Central memory CD8-positive, alpha-beta T cell (primary cell): ENCODE data around the gene CEACAM6.
A peak's percentile ranks its signal among the peaks of the same experiment; 100 is the strongest.
"Not testable (repeated sequence)": the region's sequence is repeated elsewhere in the genome, so short reads cannot be mapped to it uniquely, and the experiment has no call there.

Source experiments
- ATAC-seq: fragments of 150-1000 bp; cut with Tn5 transposase; replicated peaks from 2 replicates; pipeline ENCODE4 v1.10.0; 2022; ENCODE audit warnings: mild to moderate bottlenecking, moderate FRiP score, moderate number of reproducible peaks; ENCODE audit not compliant: poor library complexity, severe bottlenecking; ENCODE audit errors: extremely low read depth
- DNase-seq, 2 donors: peaks; one replicate each; pipeline ENCODE4 v3.0.0; 2021; ENCODE audit warnings: low spot score in 2 of 2
- H3K27ac Mint-ChIP-seq: one replicate; pipeline ENCODE4 v1.8.0; 2022; ENCODE audit warnings: low read depth, mild to moderate bottlenecking, moderate library complexity, mixed read lengths
- H3K27me3 Mint-ChIP-seq: one replicate; pipeline ENCODE4 v1.8.0; 2022; ENCODE audit warnings: mixed read lengths
- H3K36me3 Mint-ChIP-seq: one replicate; pipeline ENCODE4 v1.8.0; 2022; ENCODE audit warnings: mild to moderate bottlenecking, moderate library complexity, mixed read lengths; ENCODE audit not compliant: insufficient read depth
- H3K4me1 Mint-ChIP-seq: one replicate; pipeline ENCODE4 v1.8.0; 2022; ENCODE audit warnings: mixed read lengths
- H3K4me3 Mint-ChIP-seq: one replicate; pipeline ENCODE4 v1.8.0; 2022; ENCODE audit warnings: mild to moderate bottlenecking, moderate library complexity, mixed read lengths
- H3K9me3 Mint-ChIP-seq: one replicate; pipeline ENCODE4 v1.8.0; 2022; ENCODE audit warnings: mixed read lengths

CEACAM6 gene

GRCh38 chr19:41788518-41788917, 33.2 kb downstream of the CEACAM6 start:
- ATAC-seq, DNase-seq, H3K27ac Mint-ChIP-seq, H3K4me3 Mint-ChIP-seq, H3K36me3 Mint-ChIP-seq, H3K9me3 Mint-ChIP-seq: not testable (repeated sequence)
- peaks cover 17% of the 10 kb centered on the region for H3K4me1 Mint-ChIP-seq
- H3K27me3 Mint-ChIP-seq, result peaks cover 66% of the 10 kb centered on the region

GRCh38 chr19:41789053-41789452, 33.7 kb downstream of the CEACAM6 start:
- H3K27me3 Mint-ChIP-seq, result peaks cover 68% of the 10 kb centered on the region
- not testable (repeated sequence) for DNase-seq, ATAC-seq, H3K27ac Mint-ChIP-seq, H3K36me3 Mint-ChIP-seq, H3K4me3 Mint-ChIP-seq, H3K9me3 Mint-ChIP-seq
- H3K4me1 Mint-ChIP-seq, result peaks cover 17% of the 10 kb centered on the region

- H3K27me3 Mint-ChIP-seq, result peaks cover 77% of the 10 kb centered on the region
- H3K4me1 Mint-ChIP-seq, result peaks cover 7% of the 10 kb centered on the region
- DNase-seq (no peak), ATAC-seq (no peak)
- H3K4me3 Mint-ChIP-seq, result no peak overlapping the region
- no peak overlapping the region for H3K27ac Mint-ChIP-seq
- no peaks in the 10 kb centered on the region for H3K9me3 Mint-ChIP-seq
- peaks cover 4% of the 10 kb centered on the region for H3K36me3 Mint-ChIP-seq
Measured at GRCh38 chr19:41792513-41793413, 37.4 kb downstream of the CEACAM6 start.

DNA sequence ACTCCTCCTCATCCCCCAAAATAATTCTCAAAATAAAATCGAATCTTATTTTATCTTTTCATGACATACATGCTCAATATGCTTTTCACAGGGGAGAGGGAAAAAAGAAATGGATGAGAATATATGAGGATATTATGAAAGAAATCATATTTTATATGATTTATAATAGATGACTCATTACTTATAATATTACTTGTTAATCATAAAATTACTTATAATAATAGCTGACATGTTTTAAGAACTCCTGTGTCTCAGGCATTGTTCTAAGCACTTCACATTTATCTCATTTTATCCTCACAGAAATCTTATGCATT, 38.0 kb downstream of the CEACAM6 start:
- H3K27me3 Mint-ChIP-seq, result peaks cover 75% of the 10 kb centered on the region

DNA sequence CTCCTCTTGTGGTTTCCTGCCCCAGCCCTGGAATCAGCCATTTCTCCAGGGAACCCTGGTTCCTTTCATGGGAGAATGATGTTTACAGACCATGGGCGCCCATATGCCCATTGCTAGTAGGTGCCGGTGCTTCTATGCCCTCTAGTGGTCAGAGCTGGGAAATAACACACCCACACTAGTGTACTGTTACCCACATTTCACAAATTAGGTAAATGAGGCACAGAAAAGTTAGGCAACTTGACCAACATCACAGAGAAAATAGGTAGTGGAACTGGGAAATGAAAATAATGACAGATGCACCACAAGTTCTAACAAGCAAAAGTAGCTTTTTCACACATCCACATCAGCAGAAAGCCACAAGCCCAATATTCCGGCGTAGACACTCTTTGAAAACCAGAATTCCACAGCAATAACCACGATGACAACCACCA, 39.7 kb downstream of the CEACAM6 start:
- Mint-ChIP-seq H3K9me3 (no peaks in the 10 kb centered on the region), H3K4me1 (peaks cover 7% of the 10 kb centered on the region), H3K36me3 (peaks cover 4% of the 10 kb centered on the region), H3K27ac (no peak overlapping the region), H3K4me3 (no peak overlapping the region), H3K27me3 (peaks cover 69% of the 10 kb centered on the region)
- peak; percentile 32 to 47 for DNase-seq
- ATAC-seq, result peak; percentile 90

More for the DNA sequence above, 38.0 kb downstream of the CEACAM6 start:
- DNase-seq, result no peak
- Mint-ChIP-seq H3K4me3 (no peak overlapping the region), H3K36me3 (peaks cover 4% of the 10 kb centered on the region), H3K27ac (no peak overlapping the region), H3K9me3 (no peaks in the 10 kb centered on the region), H3K4me1 (peaks cover 7% of the 10 kb centered on the region)
- no peak for ATAC-seq

- no peak within 1 kb of the TSS for H3K27ac Mint-ChIP-seq
- peaks cover 7% of the 10 kb centered on the region for H3K4me1 Mint-ChIP-seq
- DNase-seq (no peak), ATAC-seq (no peak)
- H3K9me3 Mint-ChIP-seq, result no peaks in the 10 kb centered on the region
- H3K27me3 Mint-ChIP-seq, result peaks cover 79% of the 10 kb centered on the region
- no peak within 1 kb of the TSS for H3K4me3 Mint-ChIP-seq
- H3K36me3 Mint-ChIP-seq, result peaks cover 5% of the 10 kb centered on the region
Measured at GRCh38 chr19:41796362-41796761, 41.0 kb downstream of the CEACAM6 start, which contains the start of gene CEACAM3. TSS of gene CEACAM3 (plus strand) at chr19:41796587. CDS start at chr19:41796678, 91 bp downstream.

- ATAC-seq, result no peak
- peaks cover 74% of the 10 kb centered on the region for H3K27me3 Mint-ChIP-seq
- H3K36me3 Mint-ChIP-seq, result peaks cover 5% of the 10 kb centered on the region
Measured at GRCh38 chr19:41796901-41797300, 41.6 kb downstream of the CEACAM6 start.

DNA sequence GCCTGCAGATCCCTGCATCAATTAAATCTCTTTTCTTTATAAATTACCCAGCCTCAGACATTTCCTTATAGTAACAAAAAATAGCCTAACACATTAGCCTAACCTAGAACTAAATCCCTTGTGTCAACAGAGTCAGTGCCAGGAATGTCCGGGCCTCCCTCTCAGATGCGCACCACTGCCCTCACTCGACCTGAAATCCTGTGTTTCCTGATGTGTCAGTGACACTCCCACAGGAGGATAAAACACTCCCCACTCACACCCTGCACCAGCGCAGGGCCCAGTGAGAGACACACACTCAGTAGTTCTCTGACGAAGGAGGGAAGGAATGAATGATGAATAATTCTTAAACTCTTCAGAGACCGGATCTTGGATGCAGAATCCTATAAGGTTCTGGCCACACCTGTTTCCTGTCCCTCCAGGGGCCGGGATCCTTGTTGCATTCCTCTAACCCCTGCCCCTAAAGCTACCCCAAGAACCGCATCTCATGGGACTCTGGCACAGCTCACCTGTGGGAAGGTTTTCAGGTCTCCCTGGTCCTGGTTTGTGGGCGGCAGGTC, 44.2 kb downstream of the CEACAM6 start:
- peaks cover 52% of the 10 kb centered on the region for H3K27me3 Mint-ChIP-seq
- no peaks in the 10 kb centered on the region for H3K9me3 Mint-ChIP-seq
- no peak overlapping the region for H3K4me3 Mint-ChIP-seq
- peaks cover 7% of the 10 kb centered on the region for H3K4me1 Mint-ChIP-seq
- no peak overlapping the region for H3K27ac Mint-ChIP-seq
- no peak for ATAC-seq
- no peak for DNase-seq
- H3K36me3 Mint-ChIP-seq, result peaks cover 4% of the 10 kb centered on the region

More at GRCh38 chr19:41796901-41797300, 41.6 kb downstream of the CEACAM6 start:
- H3K27ac Mint-ChIP-seq, result no peak overlapping the region
- H3K4me1 Mint-ChIP-seq, result peaks cover 7% of the 10 kb centered on the region
- H3K9me3 Mint-ChIP-seq, result no peaks in the 10 kb centered on the region
- H3K4me3 Mint-ChIP-seq, result no peak overlapping the region
- DNase-seq, result no peak

- no peaks in the 10 kb centered on the region for H3K9me3 Mint-ChIP-seq
Measured at GRCh38 chr19:41801031-41801430, 45.7 kb downstream of the CEACAM6 start.

DNA sequence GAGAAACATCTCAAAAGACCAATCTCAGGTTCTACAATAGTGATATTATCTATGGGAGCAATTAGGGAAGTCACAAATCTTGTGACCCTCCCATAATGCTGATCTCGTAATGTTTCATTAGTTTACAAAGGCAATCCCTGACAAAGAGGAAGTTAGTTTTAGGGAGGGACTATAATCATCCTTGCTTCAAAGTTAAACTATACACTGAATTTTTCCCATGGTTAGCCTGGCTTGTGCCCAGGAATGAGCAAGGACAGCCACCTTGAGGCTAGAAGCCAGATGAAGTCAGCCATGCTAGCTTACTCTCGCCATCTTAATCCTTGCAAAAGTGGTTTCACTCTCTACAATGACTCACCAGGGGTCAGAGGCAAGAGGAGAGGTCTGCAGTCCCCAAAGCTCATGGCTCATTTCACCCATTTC, 46.5 kb downstream of the CEACAM6 start:
- no peak for ATAC-seq
- Mint-ChIP-seq H3K9me3 (no peaks in the 10 kb centered on the region), H3K27me3 (peaks cover 31% of the 10 kb centered on the region), H3K27ac (no peak overlapping the region), H3K4me3 (no peak overlapping the region), H3K36me3 (peaks cover 4% of the 10 kb centered on the region), H3K4me1 (no peaks in the 10 kb centered on the region)
- DNase-seq, result no peak

More at GRCh38 chr19:41801031-41801430, 45.7 kb downstream of the CEACAM6 start:
- no peaks in the 10 kb centered on the region for H3K4me1 Mint-ChIP-seq
- peaks cover 39% of the 10 kb centered on the region for H3K27me3 Mint-ChIP-seq
- no peak overlapping the region for H3K4me3 Mint-ChIP-seq
- DNase-seq (no peak), ATAC-seq (no peak)
- peaks cover 4% of the 10 kb centered on the region for H3K36me3 Mint-ChIP-seq
- H3K27ac Mint-ChIP-seq, result no peak overlapping the region

- Mint-ChIP-seq H3K9me3 (no peaks in the 10 kb centered on the region), H3K36me3 (peaks cover 2% of the 10 kb centered on the region), H3K27ac (no peak overlapping the region), H3K4me3 (no peak overlapping the region), H3K27me3 (peaks cover 27% of the 10 kb centered on the region), H3K4me1 (no peaks in the 10 kb centered on the region)
- DNase-seq, result no peak
- no peak for ATAC-seq
Measured at GRCh38 chr19:41802770-41803169, 47.4 kb downstream of the CEACAM6 start.

- Mint-ChIP-seq H3K27me3 (peaks cover 36% of the 10 kb centered on the region), H3K36me3 (peaks cover 2% of the 10 kb centered on the region), H3K27ac (no peak overlapping the region), H3K4me1 (no peaks in the 10 kb centered on the region), H3K9me3 (no peaks in the 10 kb centered on the region), H3K4me3 (no peak overlapping the region)
- DNase-seq, result no peak
- ATAC-seq, result no peak
Measured at GRCh38 chr19:41804336-41804735, 49.0 kb downstream of the CEACAM6 start.

GRCh38 chr19:41807176-41807575, 51.8 kb downstream of the CEACAM6 start:
- no peak for ATAC-seq
- no peak overlapping the region for H3K27ac Mint-ChIP-seq
- peaks cover 2% of the 10 kb centered on the region for H3K36me3 Mint-ChIP-seq
- peaks cover 35% of the 10 kb centered on the region for H3K27me3 Mint-ChIP-seq
- H3K4me3 Mint-ChIP-seq, result no peak overlapping the region
- DNase-seq, result no peak
- H3K4me1 Mint-ChIP-seq, result no peaks in the 10 kb centered on the region
- no peaks in the 10 kb centered on the region for H3K9me3 Mint-ChIP-seq
